Erythroblast (primary cell): ENCODE results near the gene SERINC3.

Experiments
- GATA1 ChIP-seq: IDR thresholded peaks from 2 replicates; pipeline ENCODE4 v1.6.1; 2011; ENCODE audit warnings: low read depth, mild to moderate bottlenecking, control low read depth, low read length, moderate library complexity
- POLR2A ChIP-seq: IDR thresholded peaks from 2 replicates; pipeline ENCODE4 v1.6.1; 2011; ENCODE audit warnings: mild to moderate bottlenecking, low read length

DNA sequence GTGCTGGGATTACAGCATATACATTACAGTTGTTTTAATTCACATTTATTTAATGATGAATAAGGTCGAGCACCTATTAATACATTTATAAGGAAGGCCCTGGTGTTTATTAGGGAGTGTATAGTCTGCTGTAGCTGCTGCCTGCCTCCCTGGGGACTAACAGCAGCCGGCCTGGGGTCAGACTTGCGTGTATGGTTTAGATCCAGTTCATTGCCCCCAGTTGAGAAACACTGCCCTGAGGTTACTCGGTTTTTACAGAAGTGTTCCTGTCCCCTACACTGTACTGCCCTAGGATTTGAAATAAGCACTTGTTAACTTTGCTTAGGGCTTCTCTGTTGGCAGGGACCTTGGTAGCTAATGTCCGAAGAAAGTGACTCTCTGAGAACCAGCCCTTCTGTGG, 42.2 kb downstream of the SERINC3 start:
- TF ChIP-seq POLR2A = no peak
- no peak for TF ChIP-seq GATA1
